GM12878 (cell line): ENCODE data around the gene SMARCB1. TPM values are rescaled to one million over a fixed set of nuclear protein-coding genes. Genes with fewer than 3 reads are reported as not detected.

ENCODE experiments used
- CBX3 ChIP-seq: fragments of 200-600 bp; sonication (generic); IDR thresholded peaks from 2 replicates; pipeline ENCODE4 v1.6.1; 2016; ENCODE audit warnings: low read depth, borderline replicate concordance
- CHD1 ChIP-seq: IDR thresholded peaks from 2 replicates; pipeline ENCODE4 v1.6.1; 2012; ENCODE audit warnings: low read depth, low read length, improper control_type of control experiment
- CHD4 ChIP-seq: fragments of 200-600 bp; sonication (generic); IDR thresholded peaks from 2 replicates; pipeline ENCODE4 v1.6.1; 2016; ENCODE audit warnings: mild to moderate bottlenecking
- ELK1 ChIP-seq: IDR thresholded peaks from 2 replicates; pipeline ENCODE4 v1.6.1; 2012; ENCODE audit warnings: low read depth, low read length, improper control_type of control experiment
- ESRRA ChIP-seq: IDR thresholded peaks from 2 replicates; pipeline ENCODE4 v1.6.1; 2012; ENCODE audit warnings: mild to moderate bottlenecking, low read length, improper control_type of control experiment
- HDAC2 ChIP-seq: fragments of 200-600 bp; sonication (generic); IDR thresholded peaks from 2 replicates; pipeline ENCODE4 v1.6.1; 2017
- HDGF ChIP-seq: fragments of 450-650 bp; IDR thresholded peaks from 2 replicates; pipeline ENCODE4 v1.6.1; 2016; ENCODE audit warnings: antibody characterized with exemption
- IRF3 ChIP-seq: fragments of 450-650 bp; IDR thresholded peaks from 2 replicates; pipeline ENCODE4 v1.6.1; 2014; ENCODE audit warnings: mild to moderate bottlenecking
- LARP7 ChIP-seq: fragments of 450-650 bp; IDR thresholded peaks from 2 replicates; pipeline ENCODE4 v1.6.1; 2017; ENCODE audit warnings: mild to moderate bottlenecking
- PAX8 ChIP-seq: fragments of 450-650 bp; IDR thresholded peaks from 2 replicates; pipeline ENCODE4 v1.6.1; 2017; ENCODE audit warnings: mild to moderate bottlenecking, moderate library complexity
- POU2F2 ChIP-seq: IDR thresholded peaks from 3 replicates; pipeline ENCODE4 v1.6.1; 2011; ENCODE audit warnings: low read depth, mild to moderate bottlenecking, low read length, borderline replicate concordance
- RAD51 ChIP-seq: fragments of 450-650 bp; IDR thresholded peaks from 2 replicates; pipeline ENCODE4 v1.6.1; 2016; ENCODE audit warnings: moderate library complexity, mild to moderate bottlenecking, inconsistent platforms
- SMC3 ChIP-seq: IDR thresholded peaks from 2 replicates; pipeline ENCODE4 v1.6.1; 2011; ENCODE audit warnings: low read length, improper control_type of control experiment, borderline replicate concordance
- SREBF1 ChIP-seq: IDR thresholded peaks from 2 replicates; pipeline ENCODE4 v1.6.1; 2012; ENCODE audit warnings: mild to moderate bottlenecking, low read length
- SRF ChIP-seq, 2 experiments: IDR thresholded peaks; 2 replicates each; pipeline ENCODE4 v1.6.1; 2011; ENCODE audit warnings: low read depth in 2 of 2, low read length in 2 of 2, mild to moderate bottlenecking in 1 of 2, moderate library complexity in 1 of 2
- SUPT20H ChIP-seq: IDR thresholded peaks from 2 replicates; pipeline ENCODE4 v1.6.1; 2011; ENCODE audit warnings: low read depth, mild to moderate bottlenecking, low read length, moderate library complexity, borderline replicate concordance; ENCODE audit not compliant: control insufficient read depth
- WRNIP1 ChIP-seq: IDR thresholded peaks from 2 replicates; pipeline ENCODE4 v1.6.1; 2011; ENCODE audit warnings: low read depth, low read length, improper control_type of control experiment, borderline replicate concordance
- polyA plus RNA-seq, 11 experiments: library from polyadenylated mRNA; depleted of rRNA in 4 of 11; unstranded in 6 of 11; stranded (reverse) in 5 of 11; fragments of >200 nt; fragmentation: Nextera tagmentation in 4 of 11; fragmentation: Illumina TruSeq in 1 of 11; extraction: Ambion mirVana in 4 of 11; extraction: Trizol in 1 of 11; gene quantifications; 1 replicate in 1 of 11; 2 replicates in 10 of 11; pipeline versions ENCODE4 v1.2.1 to v1.2.3, GENCODE V29; 2011 to 2016; ENCODE audit warnings: inconsistent platforms in 2 of 11, missing spikeins in 2 of 11, low read depth in 1 of 11
- total RNA-seq, 4 experiments: library from RNA; depleted of rRNA in 3 of 4; stranded (reverse); fragments of >200 nt in 3 of 4; fragmentation: Illumina TruSeq in 1 of 4; extraction: Trizol in 1 of 4; gene quantifications; 2 replicates each; pipeline versions ENCODE4 v1.2.1 to v1.2.3, GENCODE V29; 2013 to 2021
- TF ChIP-seq, protein P1 (sequence below): fragments of 450-650 bp; IDR thresholded peaks from 2 replicates; pipeline ENCODE4 v1.6.1; 2018; ENCODE audit warnings: borderline replicate concordance, mild to moderate bottlenecking; ENCODE audit not compliant: partially characterized antibody
- TF ChIP-seq, protein P2 (sequence below): fragments of 450-650 bp; formaldehyde crosslinking; IDR thresholded peaks from 2 replicates; pipeline ENCODE4 v1.4.0; 2022; ENCODE audit warnings: mild to moderate bottlenecking, moderate library complexity
- TF ChIP-seq, protein P3 (sequence below), 3 experiments: IDR thresholded peaks in 2 of 3; conservative IDR thresholded peaks in 1 of 3; 2 replicates each; pipeline ENCODE4 v1.5.1; 2011; ENCODE audit warnings: low read depth in 3 of 3, low read length in 3 of 3, mild to moderate bottlenecking in 3 of 3, control low read depth in 2 of 3, moderate library complexity in 2 of 3, inconsistent platforms in 1 of 3, mixed read lengths in 1 of 3; ENCODE audit not compliant: control insufficient read depth in 2 of 3, insufficient read depth in 1 of 3; ENCODE audit errors: extremely low read depth in 1 of 3

Gene SMARCB1
- total and polyA plus RNA-seq, 10 of the 15 experiments (the other 5 are each of a cell fraction or from before 2014, with no cell fraction given), result 9.1 to 215 (median 183) TPM

DNA sequence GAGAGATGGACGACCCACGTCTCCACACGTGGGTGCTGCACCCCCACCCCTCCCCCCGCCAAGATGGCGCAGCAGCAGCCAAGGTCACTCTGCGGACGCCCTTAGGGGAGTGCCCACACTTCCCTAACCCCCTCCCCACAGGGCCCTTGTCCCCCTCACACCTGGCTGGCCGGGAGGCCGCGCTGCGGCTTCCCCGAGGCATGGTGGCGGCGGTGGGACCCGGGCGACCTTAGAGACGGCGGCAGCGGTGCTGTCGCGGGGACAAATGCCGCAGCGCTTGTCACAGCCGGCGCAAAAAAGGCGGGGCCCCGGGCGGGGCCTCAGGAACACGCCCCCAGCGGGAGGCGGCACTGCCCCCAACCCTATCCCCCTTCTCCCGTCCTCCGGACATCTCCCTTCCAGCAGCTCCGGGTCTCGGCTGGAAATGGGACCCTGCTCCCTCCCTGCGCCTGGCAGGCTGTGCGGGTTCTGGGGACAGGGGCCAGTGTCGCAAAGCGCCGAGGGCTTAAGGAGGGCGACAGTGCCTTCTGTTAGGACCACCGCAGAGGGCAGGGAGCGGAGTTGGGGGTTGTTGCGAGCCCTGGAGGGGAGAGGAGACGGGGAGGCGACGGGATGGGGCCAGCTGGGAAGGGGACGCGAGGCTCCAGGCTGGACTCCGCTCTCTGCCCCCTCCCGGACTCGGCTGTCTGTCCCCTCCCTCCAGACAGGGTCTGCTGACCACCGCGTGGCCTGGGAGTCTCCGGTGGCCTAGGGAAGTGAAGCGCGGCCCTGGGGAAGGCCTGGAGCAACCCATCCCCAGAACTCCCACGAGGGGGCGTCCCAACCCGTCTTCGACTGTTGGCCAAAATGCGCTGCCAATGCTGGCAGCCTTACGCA, 18.9 kb upstream of the SMARCB1 start, which contains the start of gene CHCHD10 (continued):
- TF ChIP-seq, protein P1, sequence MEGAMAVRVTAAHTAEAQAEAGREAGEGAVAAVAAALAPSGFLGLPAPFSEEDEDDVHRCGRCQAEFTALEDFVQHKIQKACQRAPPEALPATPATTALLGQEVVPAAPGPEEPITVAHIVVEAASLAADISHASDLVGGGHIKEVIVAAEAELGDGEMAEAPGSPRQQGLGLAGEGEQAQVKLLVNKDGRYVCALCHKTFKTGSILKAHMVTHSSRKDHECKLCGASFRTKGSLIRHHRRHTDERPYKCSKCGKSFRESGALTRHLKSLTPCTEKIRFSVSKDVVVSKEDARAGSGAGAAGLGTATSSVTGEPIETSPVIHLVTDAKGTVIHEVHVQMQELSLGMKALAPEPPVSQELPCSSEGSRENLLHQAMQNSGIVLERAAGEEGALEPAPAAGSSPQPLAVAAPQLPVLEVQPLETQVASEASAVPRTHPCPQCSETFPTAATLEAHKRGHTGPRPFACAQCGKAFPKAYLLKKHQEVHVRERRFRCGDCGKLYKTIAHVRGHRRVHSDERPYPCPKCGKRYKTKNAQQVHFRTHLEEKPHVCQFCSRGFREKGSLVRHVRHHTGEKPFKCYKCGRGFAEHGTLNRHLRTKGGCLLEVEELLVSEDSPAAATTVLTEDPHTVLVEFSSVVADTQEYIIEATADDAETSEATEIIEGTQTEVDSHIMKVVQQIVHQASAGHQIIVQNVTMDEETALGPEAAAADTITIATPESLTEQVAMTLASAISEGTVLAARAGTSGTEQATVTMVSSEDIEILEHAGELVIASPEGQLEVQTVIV, result peak; percentile 42
- TF ChIP-seq RAD51 (no peak), CHD1 (no peak), HDGF (peak; percentile 76), SUPT20H (no peak), HDAC2 (no peak), CBX3 (no peak), CHD4 (0 out of 2 replicates have a peak, but pooled peaks have one; percentile 88), SMC3 (peak; percentile 72; the same call in 1 of the 2 replicates), IRF3 (no peak), WRNIP1 (no peak), ESRRA (peak; percentile 96; the same call in 1 of the 2 replicates), PAX8 (no peak), LARP7 (peak; percentile 33), POU2F2 (0 out of 3 replicates have a peak, but pooled peaks have one; percentile 18), SREBF1 (no peak), SRF (IDR thresholded peaks at IDR 0.05; ENCODE audit: low read depth in 2 of 2, low read length in 2 of 2) (no peak), ELK1 (no peak)
- TF ChIP-seq, protein P2, sequence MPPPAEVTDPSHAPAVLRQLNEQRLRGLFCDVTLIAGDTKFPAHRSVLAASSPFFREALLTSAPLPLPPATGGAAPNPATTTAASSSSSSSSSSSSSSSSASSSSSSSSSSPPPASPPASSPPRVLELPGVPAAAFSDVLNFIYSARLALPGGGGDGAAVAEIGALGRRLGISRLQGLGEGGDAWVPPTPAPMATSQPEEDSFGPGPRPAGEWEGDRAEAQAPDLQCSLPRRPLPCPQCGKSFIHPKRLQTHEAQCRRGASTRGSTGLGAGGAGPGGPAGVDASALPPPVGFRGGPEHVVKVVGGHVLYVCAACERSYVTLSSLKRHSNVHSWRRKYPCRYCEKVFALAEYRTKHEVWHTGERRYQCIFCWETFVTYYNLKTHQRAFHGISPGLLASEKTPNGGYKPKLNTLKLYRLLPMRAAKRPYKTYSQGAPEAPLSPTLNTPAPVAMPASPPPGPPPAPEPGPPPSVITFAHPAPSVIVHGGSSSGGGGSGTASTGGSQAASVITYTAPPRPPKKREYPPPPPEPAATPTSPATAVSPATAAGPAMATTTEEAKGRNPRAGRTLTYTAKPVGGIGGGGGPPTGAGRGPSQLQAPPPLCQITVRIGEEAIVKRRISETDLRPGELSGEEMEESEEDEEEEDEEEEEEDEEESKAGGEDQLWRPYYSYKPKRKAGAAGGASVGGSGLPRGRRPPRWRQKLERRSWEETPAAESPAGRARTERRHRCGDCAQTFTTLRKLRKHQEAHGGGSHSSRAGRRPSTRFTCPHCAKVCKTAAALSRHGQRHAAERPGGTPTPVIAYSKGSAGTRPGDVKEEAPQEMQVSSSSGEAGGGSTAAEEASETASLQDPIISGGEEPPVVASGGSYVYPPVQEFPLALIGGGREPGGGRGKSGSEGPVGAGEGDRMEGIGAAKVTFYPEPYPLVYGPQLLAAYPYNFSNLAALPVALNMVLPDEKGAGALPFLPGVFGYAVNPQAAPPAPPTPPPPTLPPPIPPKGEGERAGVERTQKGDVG (CRISPR knock-in tag), result no peak
- TF ChIP-seq, protein P3, sequence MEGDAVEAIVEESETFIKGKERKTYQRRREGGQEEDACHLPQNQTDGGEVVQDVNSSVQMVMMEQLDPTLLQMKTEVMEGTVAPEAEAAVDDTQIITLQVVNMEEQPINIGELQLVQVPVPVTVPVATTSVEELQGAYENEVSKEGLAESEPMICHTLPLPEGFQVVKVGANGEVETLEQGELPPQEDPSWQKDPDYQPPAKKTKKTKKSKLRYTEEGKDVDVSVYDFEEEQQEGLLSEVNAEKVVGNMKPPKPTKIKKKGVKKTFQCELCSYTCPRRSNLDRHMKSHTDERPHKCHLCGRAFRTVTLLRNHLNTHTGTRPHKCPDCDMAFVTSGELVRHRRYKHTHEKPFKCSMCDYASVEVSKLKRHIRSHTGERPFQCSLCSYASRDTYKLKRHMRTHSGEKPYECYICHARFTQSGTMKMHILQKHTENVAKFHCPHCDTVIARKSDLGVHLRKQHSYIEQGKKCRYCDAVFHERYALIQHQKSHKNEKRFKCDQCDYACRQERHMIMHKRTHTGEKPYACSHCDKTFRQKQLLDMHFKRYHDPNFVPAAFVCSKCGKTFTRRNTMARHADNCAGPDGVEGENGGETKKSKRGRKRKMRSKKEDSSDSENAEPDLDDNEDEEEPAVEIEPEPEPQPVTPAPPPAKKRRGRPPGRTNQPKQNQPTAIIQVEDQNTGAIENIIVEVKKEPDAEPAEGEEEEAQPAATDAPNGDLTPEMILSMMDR (IDR thresholded peaks at IDR 0.05 in 2 of 3, conservative IDR thresholded peaks at IDR 0.05 in 1 of 3; ENCODE audit: control insufficient read depth in 2 of 3, extremely low read depth in 1 of 3, insufficient read depth in 1 of 3, low read depth in 3 of 3, low read length in 3 of 3), result peak; percentile 59 to 80 (median 75)
